GM08714 (cell line): ENCODE data around the gene IFT122.

Source experiments
- H3K4me3 ChIP-seq: fragments of 200-500 bp; sonication (Bioruptor generic); 2 replicates; pipeline ENCODE4 v1.5.1; 2014; ENCODE audit warnings: mild to moderate bottlenecking, low read length, inconsistent platforms
- ZNF274 ChIP-seq: IDR thresholded peaks from 2 replicates; pipeline ENCODE4 v1.6.1; 2012; ENCODE audit warnings: mild to moderate bottlenecking, low read depth, low read length

Gene IFT122

DNA sequence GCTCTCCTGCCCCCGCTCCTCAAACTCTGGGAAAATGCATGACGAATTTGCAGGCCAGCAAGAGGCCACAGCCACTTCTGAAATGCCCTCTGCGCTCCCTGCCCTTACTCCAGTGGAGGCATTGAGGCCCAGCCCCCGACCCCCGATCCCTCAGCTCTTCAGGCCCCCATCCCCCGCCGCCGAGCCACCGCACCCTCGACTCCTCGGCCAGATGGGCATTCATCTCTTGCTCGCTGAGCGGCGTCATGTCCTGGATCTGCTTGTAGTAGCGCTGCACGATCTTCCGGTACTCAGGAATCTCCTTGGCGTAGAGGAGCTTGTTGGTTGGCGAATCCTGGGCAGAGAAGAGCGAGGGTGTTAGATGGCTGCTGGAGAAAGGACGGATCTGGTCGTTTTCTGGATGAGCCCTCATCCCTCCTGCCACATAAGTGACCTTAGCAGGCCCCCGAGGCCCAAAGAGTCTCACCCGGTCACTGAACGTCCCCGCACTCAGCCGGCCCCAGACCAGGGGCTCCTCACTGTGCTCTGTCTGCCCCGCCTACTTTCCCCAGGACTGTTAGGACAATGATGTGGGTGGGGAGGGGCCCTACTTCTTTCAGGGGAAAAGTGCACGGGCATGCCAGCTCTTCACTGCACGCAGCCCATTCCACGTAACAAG lies 117.0 kb downstream of the IFT122 start:
- H3K4me3 ChIP-seq = no peak overlapping the region
- TF ChIP-seq ZNF274 = no peak

DNA sequence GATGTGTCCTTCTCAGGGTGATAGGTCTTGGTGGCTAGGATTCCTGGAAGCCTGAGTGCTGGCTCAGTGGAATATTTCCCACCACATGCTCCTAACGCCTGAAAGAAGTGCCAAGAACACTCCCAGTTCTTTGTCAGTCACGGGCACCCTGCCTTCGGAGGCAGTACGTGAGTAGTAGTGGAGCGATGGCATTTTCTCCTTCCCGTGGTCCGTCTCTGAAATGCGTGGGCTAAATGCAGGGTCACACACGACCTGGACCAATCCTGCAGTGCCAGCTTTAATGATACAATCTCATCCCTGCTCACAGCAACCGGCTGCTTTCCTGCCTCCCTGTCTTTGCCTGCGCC lies 117.5 kb downstream of the IFT122 start:
- TF ChIP-seq ZNF274 = no peak
- H3K4me3 ChIP-seq = no peak overlapping the region

DNA sequence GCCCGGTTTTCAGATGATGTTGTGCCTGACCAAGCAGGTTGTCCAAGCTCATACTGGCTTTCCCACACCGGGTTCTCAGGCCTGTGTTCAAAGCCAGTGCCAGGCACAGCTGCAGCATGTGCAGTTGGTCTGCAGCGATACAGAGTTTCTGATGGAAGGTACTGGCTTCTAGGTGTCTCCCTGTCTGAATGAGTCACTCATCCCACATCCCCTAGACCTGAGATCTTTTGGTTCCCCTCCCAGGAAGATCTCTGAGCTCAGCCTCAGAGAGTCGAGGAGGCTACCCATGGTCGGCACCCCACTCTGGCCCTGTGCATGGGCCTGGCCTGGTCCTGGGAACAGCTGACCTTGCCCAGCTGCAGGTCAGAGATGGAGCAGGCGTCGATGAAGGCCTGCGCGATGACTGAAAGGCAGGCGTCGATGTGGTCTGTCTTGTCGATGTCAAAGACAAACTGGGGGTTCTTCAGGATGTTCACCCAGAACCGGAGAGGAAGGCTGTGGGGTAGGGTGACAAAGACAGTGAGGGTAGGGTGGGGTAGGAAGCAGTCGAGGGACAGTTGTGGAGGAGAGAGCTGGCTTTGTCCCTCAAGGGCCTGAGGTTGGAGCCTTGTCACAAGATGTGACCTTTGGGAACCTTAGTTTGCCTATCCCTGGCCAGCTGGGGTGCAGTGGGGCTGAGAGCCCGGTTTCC lies 118.2 kb downstream of the IFT122 start:
- no peak for TF ChIP-seq ZNF274

DNA sequence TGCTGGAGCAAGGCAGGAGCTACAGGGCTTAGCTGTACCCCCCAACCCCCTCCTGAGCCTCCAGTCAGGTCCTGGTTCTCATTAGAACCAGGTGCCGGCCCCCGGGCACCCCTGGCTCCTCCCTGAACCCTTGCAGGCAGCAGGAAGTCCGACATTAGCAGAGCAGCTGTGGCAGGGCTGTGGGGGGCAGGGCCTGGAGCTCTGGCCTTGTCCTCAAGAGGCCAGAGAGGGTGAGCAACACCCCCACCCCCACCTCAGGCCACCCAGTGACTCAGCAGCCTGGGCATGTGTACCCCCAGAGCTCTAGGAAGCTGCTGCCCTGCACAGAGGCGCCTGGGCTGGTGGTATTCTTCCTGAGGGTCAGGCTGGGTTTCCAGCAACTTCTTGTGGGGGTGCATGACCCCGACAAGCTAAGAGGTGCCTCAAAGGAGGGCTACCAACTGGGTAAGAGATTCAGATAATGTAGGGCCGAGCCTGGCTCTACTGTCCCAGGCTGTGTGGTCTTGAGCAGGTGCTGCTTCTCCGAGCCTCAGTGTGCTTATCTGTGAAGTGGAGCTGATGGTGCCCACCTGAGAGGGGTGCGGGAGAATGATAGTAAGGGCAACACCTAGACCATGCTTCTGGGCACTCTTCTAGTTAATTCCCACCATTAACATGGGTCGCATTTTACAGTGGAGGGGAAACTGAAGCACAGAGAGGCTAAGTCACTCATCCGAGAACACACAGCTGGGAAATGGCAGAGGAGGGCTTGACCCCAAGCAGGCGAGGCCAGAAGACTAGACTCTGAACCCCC lies 118.9 kb downstream of the IFT122 start:
- H3K4me3 ChIP-seq = no peak overlapping the region
- no peak for TF ChIP-seq ZNF274

More for the DNA sequence above, 118.2 kb downstream of the IFT122 start:
- H3K4me3 ChIP-seq = no peak overlapping the region

GRCh38 chr3:129559565-129560079 lies 119.6 kb downstream of the IFT122 start:
- TF ChIP-seq ZNF274 = no peak
- no peak overlapping the region for H3K4me3 ChIP-seq

DNA sequence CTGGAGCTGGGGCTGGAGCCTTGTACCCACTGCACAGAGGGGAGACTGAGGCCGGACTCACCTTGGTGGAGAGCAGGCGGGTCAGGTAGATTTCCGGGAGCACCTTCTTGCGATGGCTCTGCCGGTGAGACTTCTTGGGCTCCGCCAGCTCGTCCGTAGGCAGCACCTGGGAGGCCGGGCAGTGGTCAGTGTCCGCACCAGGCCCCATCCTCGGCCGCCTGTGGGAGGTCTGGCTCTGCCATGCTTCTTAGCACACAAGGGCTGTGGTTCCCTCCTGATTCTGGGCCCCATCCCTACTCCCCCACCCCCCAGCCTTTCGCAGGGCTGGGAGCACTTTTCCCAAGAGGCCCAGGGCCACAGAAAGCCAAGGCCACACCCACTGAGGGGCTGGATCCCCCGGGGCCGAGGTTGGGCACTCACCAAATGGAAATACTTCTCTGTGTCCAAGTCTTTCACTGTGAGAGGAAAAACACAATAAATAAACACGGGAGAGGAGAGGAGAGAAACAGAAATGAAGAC lies 120.3 kb downstream of the IFT122 start:
- TF ChIP-seq ZNF274 = no peak
- no peak overlapping the region for H3K4me3 ChIP-seq

DNA sequence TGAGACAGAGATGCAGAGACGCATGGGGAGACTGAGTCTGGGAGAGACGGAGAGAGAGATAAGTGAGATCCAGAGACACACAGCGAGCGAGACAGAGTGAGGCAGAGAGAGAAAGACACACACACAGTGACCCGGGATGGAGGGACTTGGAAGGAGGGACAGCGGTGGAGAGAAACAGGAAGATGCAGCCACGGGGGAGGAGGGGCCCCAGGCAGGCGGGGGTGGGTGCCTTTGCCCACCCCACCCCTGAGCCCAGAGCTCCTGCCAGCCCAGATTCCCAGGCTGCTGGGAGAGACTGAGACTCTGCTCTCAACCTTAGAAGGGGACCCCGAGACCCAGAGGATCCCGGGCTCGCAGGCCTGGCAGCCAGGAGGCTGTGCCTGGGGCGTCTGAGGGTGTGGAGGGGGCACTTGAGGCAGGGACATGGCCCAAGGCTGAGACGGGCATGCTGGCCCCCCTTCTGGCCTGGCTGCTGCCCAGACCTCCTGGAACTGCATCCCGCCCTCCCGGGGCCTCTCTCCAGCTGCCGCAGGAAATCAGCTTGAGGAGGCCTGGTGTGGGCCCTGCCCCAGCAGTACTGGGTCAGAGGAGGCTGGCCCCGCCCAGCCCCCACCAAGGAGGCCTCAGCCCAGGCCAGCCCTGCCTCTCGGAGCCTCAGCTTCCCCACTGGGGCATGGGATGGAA lies 121.0 kb downstream of the IFT122 start:
- no peak for TF ChIP-seq ZNF274
- H3K4me3 ChIP-seq = no peak overlapping the region

DNA sequence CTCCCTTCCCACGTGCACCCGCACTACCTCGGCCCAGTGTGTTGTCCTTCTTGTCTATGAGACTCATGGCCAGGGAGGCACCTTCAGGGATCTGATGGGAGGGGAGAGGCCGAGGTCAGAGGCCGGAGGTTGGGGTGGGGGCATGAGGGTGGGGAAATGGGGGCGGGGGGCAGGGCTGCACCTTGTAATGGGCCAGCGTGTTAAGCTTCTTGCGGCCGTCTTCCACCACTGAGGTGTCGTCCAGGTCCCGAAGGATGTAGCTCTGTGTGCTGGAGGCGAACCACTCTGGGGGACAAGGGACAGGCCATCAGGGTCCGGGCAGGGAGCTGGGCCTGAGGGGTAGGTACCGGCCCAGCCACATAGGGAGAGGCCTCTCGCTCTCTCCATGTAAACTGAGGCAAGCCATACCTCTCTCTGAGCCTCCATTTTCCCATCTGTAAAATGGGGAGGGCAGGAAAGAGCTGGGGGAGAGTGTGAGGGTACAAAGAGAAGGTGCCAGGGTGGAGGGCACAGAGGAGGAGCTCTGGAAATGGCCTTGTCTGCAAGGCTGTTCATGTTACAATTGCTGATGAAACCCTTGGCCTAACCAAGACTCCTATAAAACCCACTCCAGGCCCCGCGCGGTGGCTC lies 121.7 kb downstream of the IFT122 start:
- TF ChIP-seq ZNF274 = no peak
- H3K4me3 ChIP-seq = no peak overlapping the region

GRCh38 chr3:129562803-129563202 lies 122.8 kb downstream of the IFT122 start:
- H3K4me3 ChIP-seq = no peak overlapping the region
- TF ChIP-seq ZNF274 = no peak

DNA sequence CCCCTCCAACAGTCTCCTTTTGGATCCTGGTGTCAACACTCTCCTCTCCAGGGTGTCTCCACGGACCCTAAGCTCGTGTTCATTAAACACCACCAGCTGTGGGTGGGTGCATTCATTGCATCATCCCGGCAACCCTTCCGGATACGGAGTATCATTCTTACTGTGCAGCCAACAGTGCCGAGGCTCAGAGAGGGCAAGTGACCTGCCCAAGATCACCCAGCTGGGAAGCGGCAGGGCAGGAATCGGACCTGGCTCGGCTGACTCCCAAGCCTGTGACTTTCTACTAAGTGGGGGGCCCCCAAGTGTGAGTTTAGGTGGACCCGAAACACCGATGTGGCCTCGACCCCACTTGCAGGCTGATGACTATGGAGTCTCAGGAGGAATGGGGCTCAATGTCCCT lies 123.3 kb downstream of the IFT122 start:
- TF ChIP-seq ZNF274 = no peak
- H3K4me3 ChIP-seq = no peak overlapping the region

DNA sequence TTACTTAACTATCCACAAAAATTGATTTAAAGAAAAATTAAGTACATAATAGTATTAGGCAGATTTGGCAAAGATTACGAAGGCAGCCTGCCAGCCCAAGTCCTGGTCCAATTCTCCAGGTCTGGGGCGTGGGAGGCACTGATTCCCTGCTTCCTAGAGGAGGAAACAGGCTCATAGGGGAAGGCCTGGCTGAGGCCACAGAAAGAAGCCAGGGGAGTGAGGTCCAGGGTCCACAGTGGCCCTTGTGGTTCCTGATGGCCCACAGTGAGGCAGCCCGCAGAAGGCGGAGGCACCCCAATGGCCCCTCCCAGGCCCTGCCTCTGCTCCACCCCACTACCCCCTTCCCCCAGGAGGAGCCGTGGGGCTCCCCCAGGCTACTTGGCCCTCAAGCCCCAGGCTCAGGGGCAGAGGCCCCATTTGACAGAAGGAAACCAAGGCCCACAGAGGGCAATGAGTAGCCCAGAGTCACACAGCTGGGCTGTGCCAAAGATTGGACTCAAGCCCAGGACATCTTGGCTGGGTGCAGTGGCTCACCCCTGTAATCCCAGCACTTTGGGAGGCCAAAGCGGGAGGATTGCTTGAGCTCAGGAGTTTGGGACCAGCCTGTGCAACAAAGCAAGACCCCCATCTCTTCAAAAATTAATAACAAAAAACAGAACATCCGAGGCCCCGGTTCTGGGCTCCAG lies 124.0 kb downstream of the IFT122 start:
- H3K4me3 ChIP-seq = no peak overlapping the region
- no peak for TF ChIP-seq ZNF274

DNA sequence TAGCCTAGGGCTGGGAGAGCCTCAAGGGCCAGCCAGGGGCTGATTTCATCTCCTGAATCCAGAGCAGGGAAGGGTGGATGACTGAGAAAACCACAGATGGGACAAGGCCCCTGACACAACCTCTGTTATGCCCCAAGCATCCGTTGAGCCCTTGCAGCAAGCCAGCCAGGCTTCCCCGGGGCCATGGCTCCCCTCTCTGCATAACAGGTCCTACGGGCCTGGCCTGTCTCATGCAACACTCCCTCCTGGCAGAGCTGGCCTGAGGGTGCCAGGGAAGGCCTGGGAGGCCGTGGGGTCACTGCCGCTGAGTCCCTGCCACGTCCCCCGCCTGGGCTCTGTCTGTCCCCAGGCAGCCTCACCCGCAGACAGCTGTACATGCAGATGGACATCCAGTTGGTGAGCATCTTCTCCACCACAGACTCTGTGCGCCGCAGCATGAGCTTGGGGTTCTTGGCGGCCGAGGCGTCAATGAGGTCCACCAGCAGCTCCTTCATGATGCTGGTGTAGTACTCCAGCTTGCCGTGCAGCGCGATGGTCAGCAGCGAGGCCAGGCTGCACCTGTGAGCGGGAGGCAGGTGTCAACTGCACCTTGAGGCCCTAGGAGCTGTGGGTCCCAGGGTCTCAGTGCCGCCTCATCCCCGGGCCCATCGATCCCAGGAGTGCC lies 125.1 kb downstream of the IFT122 start:
- no peak for TF ChIP-seq ZNF274
- H3K4me3 ChIP-seq = no peak overlapping the region

DNA sequence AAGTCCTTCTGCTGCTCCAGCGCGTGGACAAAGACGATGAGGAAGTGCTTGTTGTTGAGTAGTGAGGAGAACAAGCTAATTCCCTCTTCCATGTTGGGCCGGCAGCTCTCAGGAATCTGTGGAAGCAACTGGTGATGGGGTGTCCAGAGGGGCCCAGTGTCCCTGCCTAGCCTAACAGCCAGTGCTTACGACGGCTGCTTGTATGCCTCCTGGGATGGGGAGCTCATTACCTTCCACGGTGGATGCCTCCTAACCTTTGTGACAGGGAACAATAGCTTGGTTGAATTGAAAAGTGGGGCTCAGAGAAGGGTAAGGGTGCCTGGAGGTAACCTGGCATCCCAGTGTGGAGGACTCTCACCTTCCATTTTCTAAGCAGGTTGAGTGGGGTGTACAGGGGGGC lies 125.9 kb downstream of the IFT122 start:
- no peak overlapping the region for H3K4me3 ChIP-seq
- no peak for TF ChIP-seq ZNF274
